ENCODE results near the gene TSSC4.

The TSSC4 gene

DNA sequence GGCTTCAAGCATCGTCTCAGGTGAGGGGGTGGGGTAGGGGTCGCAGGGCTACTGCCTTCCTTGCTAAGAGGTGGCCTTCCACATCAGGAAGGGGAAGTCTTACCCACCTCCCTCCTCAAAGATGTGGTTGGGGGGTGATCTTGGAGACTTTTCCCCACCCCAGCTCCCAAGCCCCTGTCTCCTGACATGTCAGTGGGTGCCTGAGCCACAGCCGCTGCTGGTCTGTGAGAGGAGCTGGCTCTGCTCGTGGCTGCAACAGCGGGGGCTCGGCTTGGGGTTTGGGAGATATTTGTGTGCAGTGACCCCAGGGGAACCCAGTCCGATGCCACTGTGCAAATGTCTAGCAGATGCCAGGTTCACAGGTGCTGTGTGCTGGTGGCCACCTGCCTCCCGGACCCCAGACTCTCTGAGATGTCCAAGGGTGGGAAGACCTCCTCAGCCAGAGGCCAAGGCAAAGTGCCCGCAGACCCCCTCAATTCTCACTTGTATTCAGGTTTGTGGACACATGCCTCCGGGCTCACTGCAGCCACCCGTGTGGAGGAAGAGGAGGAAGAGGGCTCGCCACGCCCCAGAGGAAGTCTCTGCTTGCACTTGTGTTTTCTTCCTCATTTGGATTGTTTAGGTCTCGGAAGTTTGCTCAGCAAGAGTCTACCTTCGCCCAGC, 46.2 kb downstream of the TSSC4 start:
- in situ Hi-C loops (cut with MboI; ENCODE audit: low sequenced_read_pairs), result no loop called here

DNA sequence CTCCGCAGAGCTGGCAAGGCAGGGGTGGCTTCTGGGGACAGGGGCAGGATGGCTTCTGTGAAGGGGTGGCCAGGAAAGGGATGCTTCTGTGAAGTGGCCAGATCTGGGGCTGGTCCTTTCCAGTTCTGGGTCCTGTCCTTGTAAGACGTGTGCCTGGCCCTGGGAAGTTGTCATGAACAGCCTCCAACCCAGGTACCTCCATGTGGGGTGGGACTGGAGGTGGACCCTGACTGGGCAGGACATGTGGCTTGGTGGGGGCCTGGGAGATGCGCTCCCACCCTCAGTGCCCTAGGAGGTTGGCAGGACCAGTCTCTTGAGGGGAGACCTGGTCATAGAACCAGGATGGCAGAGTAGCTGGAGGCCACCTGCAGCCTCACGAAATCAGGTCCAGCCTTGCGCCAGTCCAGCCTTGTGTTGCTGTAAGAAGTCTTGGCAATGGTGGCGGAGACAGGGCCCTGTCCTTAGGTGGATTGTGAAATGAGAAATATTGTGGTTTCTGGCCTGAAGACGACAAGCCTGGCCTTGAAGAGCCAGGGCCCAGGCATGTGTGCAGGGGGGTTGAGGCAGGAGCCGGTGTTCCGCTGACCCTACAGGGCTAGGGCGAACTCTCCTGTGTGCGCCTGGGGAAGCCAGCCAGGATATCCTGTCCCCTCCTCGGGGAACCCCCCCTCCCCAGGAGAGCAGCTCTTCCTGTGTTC, 46.9 kb downstream of the TSSC4 start:
- in situ Hi-C loops (cut with MboI; ENCODE audit: low sequenced_read_pairs), result no loop called here

DNA sequence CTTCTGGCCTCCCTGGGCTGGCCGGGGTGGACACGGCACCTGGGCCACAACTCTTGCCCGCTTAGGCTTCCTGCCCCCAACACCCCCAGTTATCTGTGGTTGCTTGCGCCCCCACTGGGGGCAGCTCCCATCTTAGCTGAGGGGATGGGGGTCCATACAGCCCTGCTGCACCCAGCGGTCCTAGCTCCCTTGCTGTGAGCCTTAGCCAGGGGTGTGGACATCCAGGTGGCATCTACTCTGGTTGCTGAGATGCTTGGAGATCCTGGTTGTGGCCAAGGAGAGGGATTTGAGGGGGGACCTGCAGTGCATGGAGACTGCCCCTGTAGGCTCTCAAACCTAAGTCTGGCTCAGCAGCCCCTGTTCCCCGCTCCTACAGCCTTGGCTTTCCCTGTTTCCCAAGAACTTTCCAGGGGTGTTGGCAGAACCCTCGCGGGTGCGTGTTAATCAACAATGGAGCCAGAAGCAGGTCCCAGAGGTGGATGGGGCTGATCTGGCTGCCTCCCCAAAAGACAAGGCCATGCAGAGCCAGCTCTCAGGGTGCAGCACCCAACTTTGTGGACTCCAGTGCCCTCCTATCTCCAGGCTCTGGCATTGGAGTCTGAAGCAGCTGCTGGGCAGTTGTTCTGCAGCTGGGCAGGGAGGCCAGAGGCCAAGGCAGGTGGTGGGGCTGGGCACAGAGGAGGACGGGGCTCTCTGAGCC, 47.6 kb downstream of the TSSC4 start:
- in situ Hi-C loops (cut with MboI; ENCODE audit: low sequenced_read_pairs), result no loop called here

DNA sequence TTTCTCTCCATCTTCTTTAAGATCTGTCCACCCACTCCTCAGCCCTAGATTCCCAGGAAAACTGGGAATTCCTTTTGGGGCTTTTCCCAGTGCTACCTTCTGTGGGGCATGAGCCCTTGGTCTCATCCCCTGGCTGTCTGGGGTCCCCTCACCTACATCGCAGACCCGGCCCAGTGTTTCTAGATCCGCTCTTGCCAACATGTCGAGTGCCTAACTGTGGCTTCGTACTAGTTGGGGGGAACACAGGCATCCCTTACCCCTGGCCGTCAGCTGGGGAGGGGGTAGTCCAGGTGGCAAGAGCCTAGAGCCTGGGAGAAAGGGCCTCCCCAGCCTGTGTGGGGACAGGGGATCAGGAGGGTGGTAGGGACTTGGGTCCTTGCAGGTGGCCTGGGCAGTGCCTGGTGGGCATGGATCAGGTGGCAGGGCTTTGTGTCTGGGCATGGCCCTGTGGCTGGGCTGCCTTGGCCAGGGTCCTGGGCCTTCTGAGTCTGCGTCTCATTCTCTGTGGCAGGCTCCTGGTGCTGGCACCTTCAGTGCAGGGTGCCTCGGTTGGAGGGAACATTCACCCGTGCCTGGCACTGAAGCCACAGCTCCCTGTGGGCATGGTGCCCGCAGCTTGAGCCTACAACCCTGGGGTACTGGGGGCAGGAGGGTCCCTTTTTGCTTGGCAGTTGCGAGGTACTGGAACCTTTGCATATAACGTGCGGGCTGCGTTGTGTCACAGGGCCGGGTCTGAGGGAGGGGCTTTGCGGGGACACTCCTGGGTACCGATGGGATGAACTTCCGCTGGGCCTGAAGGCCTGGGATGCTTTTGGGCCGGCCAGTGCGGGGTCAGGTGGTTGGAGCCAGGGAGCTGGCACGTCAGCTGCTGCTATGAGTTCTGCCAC, 48.4 kb downstream of the TSSC4 start:
- in situ Hi-C loops (cut with MboI; ENCODE audit: low sequenced_read_pairs), result no loop called here

DNA sequence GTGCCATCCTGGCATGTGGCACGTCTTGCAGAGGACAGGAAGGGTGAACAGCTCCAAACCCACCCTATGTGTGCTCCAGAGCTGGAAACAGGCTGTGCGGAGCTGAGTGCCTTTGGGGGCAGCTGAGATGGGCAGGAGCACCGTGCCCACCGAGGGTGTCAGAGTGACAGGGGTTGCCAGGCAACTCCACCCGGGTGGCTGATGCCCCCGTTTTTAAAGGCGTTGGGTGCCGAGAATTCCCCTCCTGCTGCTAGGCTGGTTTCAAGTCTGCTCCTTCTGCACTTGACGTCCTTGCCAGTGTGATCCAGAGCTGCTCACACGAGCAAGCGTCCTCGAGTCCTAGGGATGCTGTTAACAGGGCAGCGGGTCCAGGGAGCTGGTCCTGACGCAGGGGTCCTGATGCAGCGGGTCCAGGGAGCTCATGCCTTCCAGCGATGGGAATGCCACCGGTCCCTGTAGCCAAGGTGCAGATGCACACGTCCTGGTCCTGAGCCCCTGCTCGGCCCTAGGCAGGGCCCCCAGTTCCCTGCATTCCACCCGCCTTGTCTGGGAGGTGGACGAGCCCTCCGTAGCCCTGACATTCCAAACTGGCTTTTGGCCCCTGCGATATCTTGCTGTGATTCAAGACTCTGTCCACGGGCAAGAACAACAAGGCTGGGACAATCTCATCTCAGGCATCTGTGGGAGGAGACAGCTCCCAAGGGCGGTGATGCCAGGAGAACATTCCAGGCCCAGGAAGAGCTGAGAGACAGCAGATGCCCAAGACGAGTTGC, 49.2 kb downstream of the TSSC4 start:
- in situ Hi-C loops (cut with MboI; ENCODE audit: low sequenced_read_pairs), result no loop called here

DNA sequence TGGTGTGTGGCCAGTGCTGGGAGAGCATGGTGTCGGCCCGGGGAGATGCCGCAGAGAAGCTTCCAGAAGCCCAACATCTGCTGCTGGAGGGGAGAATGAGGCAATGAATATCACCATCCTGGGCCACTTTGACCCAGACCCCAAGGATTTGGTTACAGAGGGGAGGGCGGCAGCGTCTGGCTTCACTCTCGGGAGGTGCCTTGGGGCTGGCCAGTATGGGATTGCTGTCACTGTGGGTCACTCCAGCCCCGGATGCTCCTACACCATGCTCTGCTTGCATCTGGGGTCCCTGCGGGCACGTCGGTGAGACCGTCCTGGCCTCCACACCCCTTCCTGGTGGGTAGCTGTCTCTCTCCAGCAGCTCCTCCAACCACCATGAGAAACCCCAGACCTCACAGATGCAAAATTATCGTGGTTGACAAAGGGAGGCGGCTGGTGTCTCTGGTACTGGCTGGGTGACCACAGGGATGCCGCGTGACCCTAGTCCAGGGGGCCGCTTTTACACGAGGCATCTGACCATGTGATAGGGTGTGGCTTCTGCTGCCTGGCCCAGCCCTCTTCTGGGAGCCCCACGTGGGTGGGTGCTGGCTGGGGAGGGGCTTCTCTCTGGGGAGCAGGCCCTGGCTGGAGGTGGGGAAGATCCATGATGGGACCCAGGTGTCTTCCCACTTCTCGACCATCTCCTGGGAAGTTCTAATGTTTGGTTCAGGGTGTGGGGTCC, 49.9 kb downstream of the TSSC4 start:
- in situ Hi-C loops (cut with MboI; ENCODE audit: low sequenced_read_pairs), result no loop called here

DNA sequence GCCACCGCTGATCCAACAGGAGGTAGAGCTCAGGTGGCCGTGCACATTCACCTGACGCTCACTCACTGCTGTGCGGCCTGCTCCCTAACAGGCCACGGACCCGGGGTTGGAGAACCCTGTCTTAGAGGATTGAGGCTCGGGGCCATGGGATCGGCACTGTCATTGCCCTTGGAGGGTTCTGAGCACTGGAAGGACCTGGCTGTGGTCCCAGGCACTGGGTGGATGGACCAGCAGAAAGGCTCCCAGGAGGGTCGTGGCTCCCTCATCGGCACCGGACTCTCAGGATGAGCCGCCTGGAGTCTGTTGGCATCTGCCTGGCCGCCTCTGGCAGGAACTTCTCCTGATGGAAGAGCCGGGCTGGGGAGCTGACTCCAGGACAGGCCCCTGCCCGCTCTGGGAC, 50.8 kb downstream of the TSSC4 start:
- in situ Hi-C loops (cut with MboI; ENCODE audit: low sequenced_read_pairs), result no loop called here

DNA sequence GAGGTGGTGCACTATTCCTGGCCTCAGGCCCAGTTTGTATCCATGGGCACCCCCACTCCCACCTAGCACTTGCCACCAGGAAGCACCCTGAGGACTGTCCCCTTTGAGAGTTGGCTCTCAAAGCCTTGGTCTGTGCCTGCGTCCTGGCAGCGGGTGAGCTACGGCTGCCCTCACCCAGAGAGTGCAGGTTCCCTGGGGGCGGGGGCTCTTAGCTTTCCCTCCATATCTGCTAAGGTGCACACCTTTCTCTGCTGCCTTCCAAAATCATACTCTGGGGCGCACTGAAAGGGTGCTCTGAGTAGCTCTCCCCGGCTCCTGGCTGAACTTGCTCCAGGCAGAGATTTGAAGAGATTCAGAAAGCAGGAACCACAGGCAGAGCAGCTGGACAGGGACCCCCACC, 51.4 kb downstream of the TSSC4 start:
- in situ Hi-C loops (cut with MboI; ENCODE audit: low sequenced_read_pairs), result no loop called here

DNA sequence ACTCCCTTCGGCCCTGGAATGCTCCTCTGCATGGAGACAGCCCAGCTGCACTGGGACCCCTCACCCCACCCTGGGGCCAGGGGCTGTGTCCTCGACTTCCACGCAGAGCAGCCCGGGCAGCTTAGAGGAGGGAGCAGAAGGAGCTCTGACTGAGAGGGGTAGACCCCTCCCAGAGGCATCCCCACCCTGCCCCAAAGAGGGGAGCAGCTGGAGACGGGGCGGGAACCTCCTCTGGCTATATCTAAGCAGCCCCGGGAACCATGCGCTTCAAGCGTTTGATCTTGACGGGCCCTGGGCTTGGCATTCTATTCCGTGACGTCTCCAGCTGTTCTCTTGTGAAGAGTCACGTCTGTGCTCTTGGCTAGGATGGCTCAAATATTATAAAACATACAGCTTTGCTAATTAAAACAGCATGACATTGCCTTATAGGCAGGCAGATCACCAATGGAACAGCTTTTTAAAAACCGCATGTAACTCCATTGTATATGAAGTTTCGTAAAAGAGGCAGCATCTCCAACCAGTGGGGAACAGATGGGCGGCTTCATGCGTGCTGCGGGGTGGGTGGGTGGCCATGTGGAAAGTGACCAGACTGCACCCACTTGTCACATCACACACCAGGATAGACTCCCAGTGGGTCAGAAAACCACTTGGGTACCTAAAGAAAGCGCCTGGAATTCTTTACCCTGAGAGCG, 51.9 kb downstream of the TSSC4 start:
- in situ Hi-C loops (cut with MboI; ENCODE audit: low sequenced_read_pairs), result no loop called here

DNA sequence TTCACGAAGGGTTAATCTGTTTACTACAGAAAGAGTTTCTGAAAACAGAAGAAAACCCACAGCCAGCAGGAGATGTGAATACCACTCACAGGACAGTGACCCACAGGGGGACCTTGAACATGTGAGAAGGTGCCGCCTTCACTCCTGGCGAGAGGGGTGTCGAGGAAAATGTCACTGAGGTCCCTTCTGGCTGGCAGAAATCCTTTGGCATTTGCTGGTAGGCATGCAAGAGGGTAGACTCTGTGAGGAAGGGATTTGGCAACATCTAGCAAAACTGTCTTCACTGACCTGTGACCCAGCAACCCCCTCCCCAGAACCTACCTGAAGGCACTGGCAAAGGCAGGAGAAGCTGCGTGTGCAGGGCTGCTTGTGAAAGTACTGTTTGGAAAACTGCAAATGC, 52.9 kb downstream of the TSSC4 start:
- in situ Hi-C loops (cut with MboI; ENCODE audit: low sequenced_read_pairs), result no loop called here

All from hTERT RPE-1 (cell line).